Activated T-helper 9 cell treated with anti-CD3 and anti-CD28 coated beads, Interleukin-2, amount 50 U/mL, for 16 hours (primary cell): ENCODE data around the gene CCDC175.

Source experiments
- DNase-seq: peaks from one replicate; pipeline ENCODE4 v3.0.0-alpha.2; 2020; ENCODE audit warnings: low read depth

Gene CCDC175

GRCh38 chr14:59482541-59483331 is 93.9 kb downstream of the CCDC175 start:
- DNase-seq = no peak

GRCh38 chr14:59481871-59482540 is 94.6 kb downstream of the CCDC175 start:
- no peak for DNase-seq

- no peak for DNase-seq
Measured at GRCh38 chr14:59481407-59481806, 95.2 kb downstream of the CCDC175 start.

GRCh38 chr14:59480166-59480565 is 96.4 kb downstream of the CCDC175 start:
- DNase-seq = no peak

- no peak for DNase-seq
Measured at GRCh38 chr14:59478540-59478939, 98.1 kb downstream of the CCDC175 start.

GRCh38 chr14:59475709-59476108 is 100.9 kb downstream of the CCDC175 start:
- DNase-seq = no peak

- no peak for DNase-seq
Measured at GRCh38 chr14:59474172-59474571, 102.4 kb downstream of the CCDC175 start.

GRCh38 chr14:59465316-59466135 is 111.1 kb downstream of the CCDC175 start, which contains the start of gene GPR135:
Gene GPR135, minus strand, starts transcription at chr14:59465380. Its CDS starts 154 bp downstream, at chr14:59465226.
- no peak for DNase-seq

- DNase-seq = peak; percentile 45
Measured at GRCh38 chr14:59464486-59465315, 111.9 kb downstream of the CCDC175 start.

- DNase-seq = peak; percentile 13
Measured at GRCh38 chr14:59463787-59464485, 112.7 kb downstream of the CCDC175 start.

GRCh38 chr14:59461891-59462290 is 114.7 kb downstream of the CCDC175 start:
- DNase-seq = no peak

- DNase-seq = no peak
Measured at GRCh38 chr14:59460378-59460777, 116.2 kb downstream of the CCDC175 start.

- DNase-seq = no peak
Measured at GRCh38 chr14:59458486-59458885, 118.1 kb downstream of the CCDC175 start.

GRCh38 chr14:59455411-59455810 is 121.2 kb downstream of the CCDC175 start:
- DNase-seq = no peak
